HG03135 (cell line): ENCODE measurements around the gene SLC39A12.

Source experiments
- ATAC-seq: cut with Tn5 transposase; IDR thresholded peaks from one replicate; pipeline ENCODE4 v1.9.1; 2021; ENCODE audit warnings: mild to moderate bottlenecking, moderate library complexity; ENCODE audit not compliant: unreplicated experiment

The SLC39A12 gene

GRCh38 chr10:18043148-18044006 lies 91.7 kb downstream of the SLC39A12 start:
- ATAC-seq: no peak

- ATAC-seq: no peak
These were observed 93.4 kb downstream of the SLC39A12 start for GRCh38 chr10:18044976-18045720.

- no peak for ATAC-seq
These were observed 104.9 kb downstream of the SLC39A12 start for GRCh38 chr10:18056583-18056982.

- ATAC-seq: no peak
These were observed 108.3 kb downstream of the SLC39A12 start for GRCh38 chr10:18059826-18060559.

GRCh38 chr10:18066947-18067346 lies 115.2 kb downstream of the SLC39A12 start:
- ATAC-seq: no peak

GRCh38 chr10:18068401-18068800 lies 116.7 kb downstream of the SLC39A12 start:
- ATAC-seq: no peak

DNA sequence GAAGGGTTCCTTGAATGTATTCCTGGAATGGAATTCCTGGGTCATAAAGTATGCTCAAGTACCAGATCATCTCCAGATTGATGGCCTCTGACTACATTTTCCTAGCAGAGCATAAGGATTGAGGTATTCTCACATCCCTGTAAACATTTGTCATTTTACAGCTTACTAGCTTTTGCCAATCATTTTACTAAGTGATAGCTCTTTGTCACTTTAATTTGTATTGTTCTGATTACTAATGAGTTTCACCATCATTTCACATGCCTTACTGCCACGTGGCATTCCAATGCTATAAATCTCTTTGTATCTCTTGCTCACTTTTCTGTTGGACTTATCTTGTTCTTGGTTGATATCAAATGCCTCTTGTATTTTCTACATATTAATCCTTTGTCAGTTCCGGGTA lies 119.9 kb downstream of the SLC39A12 start:
- no peak for ATAC-seq

DNA sequence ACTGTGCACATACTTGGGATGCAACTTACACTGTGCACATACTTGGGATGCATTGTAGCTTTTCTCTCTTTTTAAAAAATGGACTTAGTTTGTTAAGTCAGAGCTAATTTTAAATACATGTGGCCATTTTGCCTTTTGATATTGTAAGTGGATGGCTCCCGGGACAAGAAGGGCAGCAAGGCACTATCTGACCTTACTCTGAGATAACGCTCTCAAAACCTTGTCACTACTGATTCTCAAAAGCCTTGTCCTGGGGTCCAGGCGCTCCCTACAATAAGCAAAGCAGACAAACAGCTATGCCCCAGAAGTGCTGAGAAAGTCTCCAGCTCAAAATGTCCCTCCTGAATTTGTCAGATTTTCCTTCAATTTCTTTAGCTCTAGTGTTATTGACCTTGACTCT lies 121.6 kb downstream of the SLC39A12 start:
- no peak for ATAC-seq

GRCh38 chr10:18075881-18076280 lies 124.2 kb downstream of the SLC39A12 start:
- no peak for ATAC-seq

GRCh38 chr10:18079665-18080295 lies 128.1 kb downstream of the SLC39A12 start:
- no peak for ATAC-seq

- no peak for ATAC-seq
These were observed 130.7 kb downstream of the SLC39A12 start for GRCh38 chr10:18082381-18082780.

GRCh38 chr10:18085855-18086254 lies 134.1 kb downstream of the SLC39A12 start:
- ATAC-seq: no peak

DNA sequence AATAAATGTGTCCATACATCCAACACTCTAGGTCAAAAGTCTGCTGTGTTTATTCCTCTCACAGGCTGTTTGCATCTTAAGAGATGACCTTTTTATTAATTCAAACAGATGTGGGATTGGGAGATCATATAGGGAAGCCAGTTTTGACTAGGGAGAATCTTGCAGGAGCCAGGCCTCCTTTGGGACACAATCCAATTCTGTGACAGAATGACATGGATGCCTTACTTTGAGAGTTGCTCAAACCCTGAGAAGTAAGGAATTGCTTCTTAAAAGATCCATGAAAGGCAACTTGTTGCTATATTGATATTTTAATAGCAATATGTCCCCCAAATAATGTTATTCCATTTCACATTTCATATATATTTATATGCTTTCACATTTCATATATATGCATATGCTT lies 135.0 kb downstream of the SLC39A12 start:
- no peak for ATAC-seq

DNA sequence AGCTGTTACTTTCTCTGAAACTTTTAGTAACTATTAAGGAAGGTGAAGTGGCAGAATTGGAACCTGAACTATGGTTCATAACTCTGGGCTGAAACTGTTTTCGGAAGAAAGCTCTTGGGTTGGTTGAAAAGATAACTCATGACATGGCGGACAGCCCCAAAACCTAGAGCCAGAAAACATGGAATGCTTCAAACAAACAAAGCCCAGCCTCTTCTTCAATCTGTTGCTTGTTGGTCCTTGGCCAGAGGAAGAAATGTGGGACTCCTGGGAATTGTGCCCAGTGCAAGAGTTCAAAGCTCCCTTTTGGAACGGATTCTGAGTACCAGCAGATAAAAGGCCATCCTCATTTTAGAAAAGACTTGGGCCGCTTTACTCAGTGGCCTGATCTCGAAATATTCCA lies 135.6 kb downstream of the SLC39A12 start:
- ATAC-seq: no peak
